K562 (cell line): ENCODE measurements around the gene WIF1. TPM values are rescaled to one million over a fixed set of nuclear protein-coding genes. Genes with fewer than 3 reads are reported as not detected.

Experiments used
- BRD9 ChIP-seq: fragments of 450-650 bp; IDR thresholded peaks from 2 replicates; pipeline ENCODE4 v1.6.1; 2018; ENCODE audit warnings: low read depth; ENCODE audit not compliant: partially characterized antibody
- C11orf30 ChIP-seq: fragments of 450-650 bp; IDR thresholded peaks from 2 replicates; pipeline ENCODE4 v1.6.1; 2016; ENCODE audit warnings: low read depth, mild to moderate bottlenecking
- DPF2 ChIP-seq: fragments of 450-650 bp; IDR thresholded peaks from 2 replicates; pipeline ENCODE4 v1.6.1; 2016
- E2F3 ChIP-seq: fragments of 250-450 bp; sonication (Bioruptor Pico); IDR thresholded peaks from 2 replicates; pipeline ENCODE4 v1.4.0; 2020; ENCODE audit warnings: mild to moderate bottlenecking
- EP300 ChIP-seq: IDR thresholded peaks from 2 replicates; pipeline ENCODE4 v1.6.1; 2012; ENCODE audit warnings: low read length, improper control_type of control experiment
- FOS ChIP-seq: IDR thresholded peaks from 3 replicates; pipeline ENCODE4 v1.6.1; 2011; ENCODE audit not compliant: insufficient read length; ENCODE audit errors: extremely low read depth
- GATAD2B ChIP-seq: fragments of 450-650 bp; IDR thresholded peaks from 2 replicates; pipeline ENCODE4 v1.6.1; 2017; ENCODE audit warnings: mild to moderate bottlenecking, borderline replicate concordance
- HDGF ChIP-seq: fragments of 450-650 bp; IDR thresholded peaks from 2 replicates; pipeline ENCODE4 v1.6.1; 2016
- HEY1 ChIP-seq: fragments of 250-450 bp; sonication (Bioruptor Pico); IDR thresholded peaks from 2 replicates; pipeline ENCODE4 v1.5.0; 2020; ENCODE audit warnings: mild to moderate bottlenecking, moderate library complexity, borderline replicate concordance
- HMBOX1 ChIP-seq: sonication (generic); IDR thresholded peaks from 2 replicates; pipeline ENCODE4 v1.6.1; 2016
- IFI16 ChIP-seq: fragments of 250-450 bp; sonication (Bioruptor Pico); IDR thresholded peaks from 2 replicates; pipeline ENCODE4 v2.1.2; 2022; ENCODE audit warnings: mild to moderate bottlenecking, inconsistent platforms
- KAT8 ChIP-seq: fragments of 450-650 bp; IDR thresholded peaks from 2 replicates; pipeline ENCODE4 v1.6.1; 2016; ENCODE audit warnings: low read depth, mild to moderate bottlenecking
- KDM4B ChIP-seq, 2 experiments: fragments of 450-650 bp in 1 of 2; sonication (generic) in 1 of 2; IDR thresholded peaks; 2 replicates each; pipeline ENCODE4 v1.6.1; 2016 to 2017; ENCODE audit warnings: borderline replicate concordance in 2 of 2, antibody characterized with exemption in 1 of 2, low read depth in 1 of 2, mild to moderate bottlenecking in 1 of 2
- KLF10 ChIP-seq: fragments of 250-450 bp; sonication (Bioruptor Pico); IDR thresholded peaks from 2 replicates; pipeline ENCODE4 v1.6.1; 2021; ENCODE audit warnings: matching md5 sums
- LEF1 ChIP-seq: fragments of 450-650 bp; IDR thresholded peaks from 2 replicates; pipeline ENCODE4 v1.6.1; 2016; ENCODE audit warnings: mild to moderate bottlenecking
- MIER1 ChIP-seq: fragments of 450-650 bp; IDR thresholded peaks from 2 replicates; pipeline ENCODE4 v1.6.1; 2016; ENCODE audit warnings: antibody characterized with exemption, mild to moderate bottlenecking, low read depth
- NFIC ChIP-seq: fragments of 450-650 bp; IDR thresholded peaks from 2 replicates; pipeline ENCODE4 v1.6.1; 2017; ENCODE audit warnings: mild to moderate bottlenecking, inconsistent platforms
- POLR3A ChIP-seq: IDR thresholded peaks from 2 replicates; pipeline ENCODE4 v1.6.1; 2011; ENCODE audit warnings: borderline replicate concordance, mild to moderate bottlenecking, moderate library complexity; ENCODE audit not compliant: insufficient read length, insufficient read depth; ENCODE audit errors: extremely low read depth
- SFPQ ChIP-seq: fragments of 200-400 bp; formaldehyde crosslinking; IDR thresholded peaks from 2 replicates; pipeline ENCODE4 v1.6.1; 2017; ENCODE audit warnings: mild to moderate bottlenecking, low read depth, low read length, moderate library complexity
- SMAD2 ChIP-seq: fragments of 150-350 bp; IDR thresholded peaks from 2 replicates; pipeline ENCODE4 v1.6.1; 2014; ENCODE audit warnings: low read depth, mild to moderate bottlenecking, low read length
- ZNF445 ChIP-seq: fragments of 250-450 bp; sonication (Bioruptor Pico); IDR thresholded peaks from 2 replicates; pipeline ENCODE4 v1.4.0; 2020; ENCODE audit warnings: low read depth, mild to moderate bottlenecking, moderate library complexity
- polyA plus RNA-seq, 8 experiments: library from polyadenylated mRNA; depleted of rRNA in 4 of 8; stranded (reverse) in 5 of 8; unstranded in 3 of 8; fragments of >200 nt; fragmentation: Nextera tagmentation in 2 of 8; fragmentation: Illumina TruSeq in 1 of 8; extraction: Ambion mirVana in 2 of 8; extraction: Trizol in 1 of 8; gene quantifications; 2 replicates each; pipeline versions ENCODE4 v1.2.1 to v1.2.3, GENCODE V29; 2011 to 2014; ENCODE audit warnings: inconsistent platforms in 1 of 8, missing spikeins in 1 of 8
- total RNA-seq, 7 experiments: library from RNA; depleted of rRNA in 6 of 7; stranded (reverse); fragments of >200 nt in 6 of 7; fragmentation: Illumina TruSeq in 2 of 7; extraction: Trizol in 2 of 7; gene quantifications; 2 replicates each; pipeline versions ENCODE4 v1.2.1 to v1.2.3, GENCODE V29; 2011 to 2021; ENCODE audit warnings: low replicate concordance in 1 of 7
- TF ChIP-seq, protein P1 (sequence below): sonication (generic); formaldehyde crosslinking; IDR thresholded peaks from 2 replicates; pipeline ENCODE4 v1.8.1; 2023; ENCODE audit warnings: missing genetic modification reagents, mild to moderate bottlenecking, borderline replicate concordance

Gene WIF1
- total and polyA plus RNA-seq, 9 of the 15 experiments (the other 6 are each of a cell fraction or from before 2014, with no cell fraction given): not detected

DNA sequence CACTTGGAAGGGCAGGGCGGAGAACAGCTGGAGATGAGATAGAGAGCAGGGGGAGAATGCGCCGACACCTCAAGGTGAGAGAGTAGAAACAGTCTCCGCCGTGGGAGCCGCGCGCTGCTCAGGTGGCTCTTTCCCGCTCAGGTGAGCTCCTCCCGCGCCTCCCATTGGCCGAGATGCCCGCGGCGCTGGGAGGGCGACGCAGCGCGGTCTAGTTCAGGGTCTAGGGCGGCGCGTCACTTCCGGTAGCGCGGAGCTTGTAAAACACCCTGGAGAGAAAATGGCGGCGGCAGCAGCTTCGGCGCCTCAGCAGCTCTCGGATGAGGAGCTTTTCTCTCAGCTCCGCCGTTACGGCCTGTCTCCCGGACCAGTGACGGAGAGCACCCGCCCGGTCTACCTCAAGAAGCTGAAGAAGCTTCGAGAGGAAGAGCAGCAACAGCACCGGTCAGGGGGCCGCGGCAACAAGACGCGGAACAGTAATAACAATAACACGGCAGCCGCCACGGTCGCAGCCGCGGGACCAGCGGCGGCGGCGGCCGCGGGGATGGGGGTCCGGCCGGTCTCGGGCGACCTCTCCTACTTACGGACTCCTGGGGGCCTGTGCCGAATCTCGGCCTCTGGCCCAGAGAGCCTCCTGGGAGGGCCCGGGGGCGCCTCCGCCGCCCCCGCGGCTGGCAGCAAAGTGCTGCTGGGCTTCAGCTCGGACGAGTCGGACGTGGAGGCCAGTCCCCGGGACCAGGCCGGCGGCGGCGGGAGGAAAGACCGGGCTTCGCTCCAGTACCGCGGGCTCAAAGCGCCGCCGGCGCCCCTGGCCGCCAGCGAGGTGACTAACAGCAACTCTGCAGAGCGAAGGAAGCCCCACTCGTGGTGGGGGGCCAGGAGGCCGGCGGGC is 48.5 kb upstream of the WIF1 start, which contains the start of gene LEMD3 (continued):
- TF ChIP-seq SFPQ (no peak), EP300 (no peak), KDM4B (IDR thresholded peaks at IDR 0.05; ENCODE audit: borderline replicate concordance in 2 of 2, low read depth in 1 of 2) (0 out of 4 replicates have a peak, but pooled peaks of 1 of the 2 experiments have one; percentile 37), NFIC (no peak), KAT8 (no peak), E2F3 (CRISPR knock-in tag) (peak; percentile 93), LEF1 (no peak), IFI16 (no peak), BRD9 (peak; percentile 20), MIER1 (no peak), ZNF445 (CRISPR knock-in tag) (no peak), GATAD2B (no peak), POLR3A (no peak), HMBOX1 (no peak), HDGF (no peak), FOS (no peak), SMAD2 (no peak), KLF10 (CRISPR knock-in tag) (no peak), C11orf30 (peak; percentile 94), DPF2 (no peak), HEY1 (no peak)
- TF ChIP-seq, protein P1, sequence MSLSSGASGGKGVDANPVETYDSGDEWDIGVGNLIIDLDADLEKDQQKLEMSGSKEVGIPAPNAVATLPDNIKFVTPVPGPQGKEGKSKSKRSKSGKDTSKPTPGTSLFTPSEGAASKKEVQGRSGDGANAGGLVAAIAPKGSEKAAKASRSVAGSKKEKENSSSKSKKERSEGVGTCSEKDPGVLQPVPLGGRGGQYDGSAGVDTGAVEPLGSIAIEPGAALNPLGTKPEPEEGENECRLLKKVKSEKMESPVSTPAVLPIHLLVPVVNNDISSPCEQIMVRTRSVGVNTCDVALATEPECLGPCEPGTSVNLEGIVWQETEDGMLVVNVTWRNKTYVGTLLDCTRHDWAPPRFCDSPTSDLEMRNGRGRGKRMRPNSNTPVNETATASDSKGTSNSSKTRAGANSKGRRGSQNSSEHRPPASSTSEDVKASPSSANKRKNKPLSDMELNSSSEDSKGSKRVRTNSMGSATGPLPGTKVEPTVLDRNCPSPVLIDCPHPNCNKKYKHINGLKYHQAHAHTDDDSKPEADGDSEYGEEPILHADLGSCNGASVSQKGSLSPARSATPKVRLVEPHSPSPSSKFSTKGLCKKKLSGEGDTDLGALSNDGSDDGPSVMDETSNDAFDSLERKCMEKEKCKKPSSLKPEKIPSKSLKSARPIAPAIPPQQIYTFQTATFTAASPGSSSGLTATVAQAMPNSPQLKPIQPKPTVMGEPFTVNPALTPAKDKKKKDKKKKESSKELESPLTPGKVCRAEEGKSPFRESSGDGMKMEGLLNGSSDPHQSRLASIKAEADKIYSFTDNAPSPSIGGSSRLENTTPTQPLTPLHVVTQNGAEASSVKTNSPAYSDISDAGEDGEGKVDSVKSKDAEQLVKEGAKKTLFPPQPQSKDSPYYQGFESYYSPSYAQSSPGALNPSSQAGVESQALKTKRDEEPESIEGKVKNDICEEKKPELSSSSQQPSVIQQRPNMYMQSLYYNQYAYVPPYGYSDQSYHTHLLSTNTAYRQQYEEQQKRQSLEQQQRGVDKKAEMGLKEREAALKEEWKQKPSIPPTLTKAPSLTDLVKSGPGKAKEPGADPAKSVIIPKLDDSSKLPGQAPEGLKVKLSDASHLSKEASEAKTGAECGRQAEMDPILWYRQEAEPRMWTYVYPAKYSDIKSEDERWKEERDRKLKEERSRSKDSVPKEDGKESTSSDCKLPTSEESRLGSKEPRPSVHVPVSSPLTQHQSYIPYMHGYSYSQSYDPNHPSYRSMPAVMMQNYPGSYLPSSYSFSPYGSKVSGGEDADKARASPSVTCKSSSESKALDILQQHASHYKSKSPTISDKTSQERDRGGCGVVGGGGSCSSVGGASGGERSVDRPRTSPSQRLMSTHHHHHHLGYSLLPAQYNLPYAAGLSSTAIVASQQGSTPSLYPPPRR (CRISPR knock-in tag): no peak
